GM18951 (cell line): ENCODE data around the gene HES4.

Experiments used
- POLR2A ChIP-seq: IDR thresholded peaks from 4 replicates; pipeline ENCODE4 v1.6.1; 2011; ENCODE audit warnings: mild to moderate bottlenecking; ENCODE audit not compliant: insufficient read length, insufficient read depth; ENCODE audit errors: extremely low read depth
- in situ Hi-C: fragments of 300-500 bp; cut with MboI; formaldehyde crosslinking; loops from one replicate; pipeline ENCODE4 v1.12.0; 2022; ENCODE audit warnings: low sequenced_read_pairs, mixed read lengths, inconsistent platforms; ENCODE audit not compliant: unreplicated experiment

Gene HES4

GRCh38 chr1:999725-1000356, at the start of gene HES4:
TSS of gene HES4 (minus strand) at chr1:1000097. CDS start at chr1:999973, 124 bp downstream.
- in situ Hi-C loops, result no loop called here
- TF ChIP-seq POLR2A, result peak; percentile 60

GRCh38 chr1:1048765-1049164, 48.9 kb upstream of the HES4 start:
- no peak for TF ChIP-seq POLR2A
- in situ Hi-C loops, result no loop called here

- in situ Hi-C loops, result no loop called here
- TF ChIP-seq POLR2A, result no peak
These were observed 48.1 kb upstream of the HES4 start for GRCh38 chr1:1047963-1048362.

GRCh38 chr1:1047407-1047806, 47.5 kb upstream of the HES4 start:
- in situ Hi-C loops, result no loop called here
- TF ChIP-seq POLR2A, result no peak

GRCh38 chr1:1046767-1047166, 46.9 kb upstream of the HES4 start:
- TF ChIP-seq POLR2A, result no peak
- in situ Hi-C loops, result no loop called here

- no peak for TF ChIP-seq POLR2A
- in situ Hi-C loops, result no loop called here
These were observed 46.3 kb upstream of the HES4 start for GRCh38 chr1:1046243-1046642.

- in situ Hi-C loops, result no loop called here
These were observed 45.2 kb upstream of the HES4 start for GRCh38 chr1:1045129-1045528.

GRCh38 chr1:1044455-1045078, 44.7 kb upstream of the HES4 start:
- in situ Hi-C loops, result no loop called here
- TF ChIP-seq POLR2A, result no peak

More at GRCh38 chr1:1045129-1045528, 45.2 kb upstream of the HES4 start:
- no peak for TF ChIP-seq POLR2A

- in situ Hi-C loops, result no loop called here
- TF ChIP-seq POLR2A, result no peak
These were observed 44.0 kb upstream of the HES4 start for GRCh38 chr1:1043921-1044320.

- in situ Hi-C loops, result no loop called here
- no peak for TF ChIP-seq POLR2A
These were observed 43.5 kb upstream of the HES4 start for GRCh38 chr1:1043411-1043810.

- no peak for TF ChIP-seq POLR2A
- in situ Hi-C loops, result no loop called here
These were observed 42.9 kb upstream of the HES4 start for GRCh38 chr1:1042835-1043234.

- in situ Hi-C loops, result no loop called here
- no peak for TF ChIP-seq POLR2A
These were observed 42.0 kb upstream of the HES4 start for GRCh38 chr1:1041873-1042272.

GRCh38 chr1:1041092-1041523, 41.2 kb upstream of the HES4 start:
- no peak for TF ChIP-seq POLR2A
- in situ Hi-C loops, result no loop called here
